A549 treated with CORT108297 at 1 μM for 4 hours (cell line): ENCODE data around the gene SLC25A1. TPM values are rescaled to one million over a fixed set of nuclear protein-coding genes. Genes with fewer than 3 reads are reported as not detected.

ENCODE experiments used
- total RNA-seq: library from RNA; stranded (reverse); fragments of 200-300 nt; extraction: Qiagen RNA extraction; gene quantifications from 5 replicates; pipeline ENCODE4 v1.2.3, GENCODE V29; 2022

SLC25A1 gene
- total RNA-seq: 45.3 to 65.1 TPM (median 62.6 TPM) in 5 replicates

GRCh38 chr22:19178657-19179496 lies at the start of gene SLC25A1:
TSS of gene SLC25A1 (minus strand) at chr22:19178736. CDS start at chr22:19178673, 63 bp downstream.

DNA sequence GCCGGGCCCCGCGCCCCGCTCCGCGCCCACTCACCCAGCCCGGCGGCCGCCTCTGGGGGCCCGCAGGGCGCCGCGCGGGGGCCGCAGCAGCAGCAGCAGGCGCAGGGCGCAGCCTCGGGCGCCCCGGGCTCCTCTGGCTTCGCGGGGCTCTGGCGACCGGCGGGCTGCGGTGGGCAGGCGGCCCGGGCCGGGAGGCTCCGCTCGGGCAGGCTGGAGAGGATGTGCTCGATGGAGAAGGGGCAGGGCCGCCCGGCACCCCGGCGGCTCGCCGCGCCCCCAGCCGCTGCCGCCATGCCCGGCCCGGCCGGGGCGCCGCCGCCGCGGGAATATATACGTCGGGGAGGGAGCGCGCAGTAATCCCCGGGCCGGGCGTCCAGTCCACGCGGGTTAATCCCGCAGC lies 28.5 kb downstream of the SLC25A1 start, which contains the start of gene GSC2:
TSS of gene GSC2 (minus strand) at position 302 of the 400 bp plus-strand sequence. CDS start at position 293, 9 bp downstream.

GRCh38 chr22:19130959-19131684 lies 47.4 kb downstream of the SLC25A1 start, which contains the start of gene TSSK2:
TSS of gene TSSK2 (plus strand) at chr22:19131308. CDS start at chr22:19131400, 92 bp downstream.

Other genes starting within 250 kb of the SLC25A1 start
- 0.32 to 1.1 TPM (median 0.51 TPM) in 5 replicates for gene PRODH, start 242.4 kb downstream of the SLC25A1 start, total RNA-seq
- 17.3 to 24.4 TPM (median 21.9 TPM) in 5 replicates for gene DGCR2, start 56.3 kb downstream of the SLC25A1 start, total RNA-seq
- not detected in 5 replicates for gene TSSK2, start 47.4 kb downstream of the SLC25A1 start, total RNA-seq
- 11.2 to 12.3 TPM (median 12.1 TPM) in 5 replicates for gene ESS2, start 34.1 kb downstream of the SLC25A1 start, total RNA-seq
- 0.09 to 0.11 TPM in 2 of 5 replicates, not detected in the others for gene GSC2, start 28.4 kb downstream of the SLC25A1 start, total RNA-seq
- gene CLTCL1, start 113.0 kb upstream of the SLC25A1 start, total RNA-seq: 4.6 to 6.1 TPM (median 5.6 TPM) in 5 replicates